HG02678 (cell line): ENCODE measurements around the gene WNT7A.

Experiments used
- ATAC-seq: cut with Tn5 transposase; IDR thresholded peaks from one replicate; pipeline ENCODE4 v1.9.1; 2021; ENCODE audit warnings: mild to moderate bottlenecking, moderate library complexity; ENCODE audit not compliant: unreplicated experiment

The WNT7A gene

GRCh38 chr3:13849018-13849417, 30.9 kb downstream of the WNT7A start:
- no peak for ATAC-seq

- no peak for ATAC-seq
Observed at GRCh38 chr3:13846716-13847570, 32.9 kb downstream of the WNT7A start.

GRCh38 chr3:13846238-13846637, 33.6 kb downstream of the WNT7A start:
- no peak for ATAC-seq

DNA sequence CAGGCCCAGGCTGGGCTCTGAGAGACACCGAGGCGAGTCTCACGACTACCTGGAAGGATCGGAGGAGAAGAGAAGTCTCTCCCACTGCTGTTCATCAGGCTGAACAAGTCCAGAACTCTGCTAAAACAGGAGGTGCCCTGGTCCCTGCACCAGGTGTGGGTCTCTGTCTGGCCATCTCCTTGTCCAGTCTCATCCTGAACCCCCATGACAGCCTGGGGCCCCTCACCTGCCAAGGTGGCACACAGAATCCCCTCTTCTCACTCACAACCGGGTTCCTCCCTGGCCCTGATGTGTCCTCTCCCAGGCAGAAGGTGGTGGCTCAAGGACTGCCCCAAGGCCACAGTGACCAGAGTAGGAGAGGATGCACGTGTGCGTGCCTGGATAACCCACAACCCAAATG, 34.1 kb downstream of the WNT7A start:
- no peak for ATAC-seq

DNA sequence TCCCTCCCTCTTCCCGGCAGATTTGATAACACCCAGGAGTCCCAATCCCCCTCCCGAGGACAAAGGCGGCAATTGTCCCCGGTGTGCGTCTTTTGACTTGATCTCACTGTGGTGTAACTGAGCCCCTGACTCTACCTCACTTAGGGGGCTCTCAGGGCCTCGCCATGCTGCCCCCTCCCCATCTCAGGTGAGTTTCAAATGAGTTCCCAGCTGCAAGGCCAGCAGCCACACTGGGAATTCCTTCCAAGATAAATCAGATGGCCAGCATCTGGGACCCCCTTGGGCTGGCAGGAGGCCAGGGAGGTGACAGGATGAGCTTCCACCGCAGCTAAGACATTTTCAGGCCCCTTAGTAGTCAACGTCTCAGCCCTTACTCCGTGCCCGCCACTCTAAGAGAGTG, 35.0 kb downstream of the WNT7A start:
- ATAC-seq = no peak

DNA sequence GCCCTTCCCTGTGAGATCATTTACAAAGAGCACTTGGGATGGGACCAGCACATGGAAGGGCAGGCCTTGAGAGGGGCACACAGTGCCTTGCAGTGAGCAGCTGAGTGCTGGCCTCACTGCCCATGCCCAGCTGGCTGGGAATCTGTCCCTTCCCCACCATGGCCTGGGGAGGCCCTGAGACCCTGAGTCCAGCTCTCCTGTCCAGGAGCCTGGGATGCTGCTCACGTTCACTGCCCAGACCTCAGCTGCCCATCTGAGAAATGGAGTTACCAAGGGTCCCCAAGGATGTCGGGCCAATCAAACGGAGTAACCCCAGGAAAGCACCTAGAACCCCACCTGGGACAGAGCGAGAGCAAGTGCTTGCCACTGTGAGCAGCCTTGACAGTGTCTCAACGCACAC, 35.6 kb downstream of the WNT7A start:
- ATAC-seq = no peak

DNA sequence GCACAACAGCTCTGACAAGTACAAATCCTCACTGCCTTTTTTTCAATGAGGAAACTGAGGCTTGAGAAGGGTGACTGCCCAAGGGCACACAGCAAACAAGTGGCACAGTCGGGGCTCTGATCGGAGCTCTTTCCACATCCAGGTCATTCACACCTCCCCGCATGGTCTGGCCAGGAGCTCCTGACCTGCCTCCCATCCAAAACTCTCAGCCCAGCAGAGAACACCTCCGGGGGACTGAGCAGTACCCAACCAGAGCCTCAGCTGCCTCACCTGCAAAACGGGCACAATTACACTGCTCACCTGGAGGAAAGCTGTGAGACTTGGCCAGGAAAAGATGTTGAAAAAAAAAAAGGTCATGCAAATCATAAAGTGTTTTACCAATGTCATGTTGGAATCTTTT, 36.5 kb downstream of the WNT7A start:
- ATAC-seq = no peak

DNA sequence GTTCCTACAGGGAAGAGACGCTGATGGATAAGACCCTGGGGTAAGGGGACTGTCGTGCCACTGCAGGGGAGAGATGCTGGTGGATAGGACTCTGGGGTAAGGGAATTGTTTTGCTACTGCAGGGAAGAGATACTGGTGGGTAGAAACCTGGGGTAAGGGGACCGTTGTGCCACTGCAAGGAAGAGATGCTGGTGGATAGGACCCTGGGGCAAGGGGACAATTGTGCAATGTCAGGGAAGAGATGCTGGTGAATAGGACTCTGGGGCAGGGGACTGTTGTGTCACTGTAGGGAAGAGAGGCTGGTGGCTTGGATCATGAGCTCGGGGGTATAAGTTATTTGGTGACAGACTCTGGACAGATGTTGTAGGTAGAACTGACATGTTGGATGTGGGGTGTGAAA, 37.6 kb downstream of the WNT7A start:
- no peak for ATAC-seq

DNA sequence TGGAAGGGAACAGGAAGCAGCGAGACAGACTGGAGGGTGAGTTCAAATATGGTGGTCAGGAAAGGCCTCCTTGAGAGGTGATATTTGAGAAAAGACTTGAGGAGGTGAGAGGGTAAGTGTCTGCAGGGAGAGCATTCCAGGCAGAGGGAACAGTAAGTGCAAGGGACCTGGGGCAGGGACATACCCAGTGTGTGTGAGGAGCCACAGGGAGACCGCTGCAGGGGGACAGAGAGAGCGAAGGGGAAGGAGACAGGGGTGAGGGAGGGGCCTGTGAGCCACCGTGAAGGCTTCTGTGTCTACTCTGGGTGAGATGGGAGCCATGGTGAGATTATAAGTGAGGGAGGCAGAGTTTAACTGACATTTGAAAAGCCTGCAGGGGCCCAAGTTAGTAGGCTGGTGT, 38.0 kb downstream of the WNT7A start:
- no peak for ATAC-seq

DNA sequence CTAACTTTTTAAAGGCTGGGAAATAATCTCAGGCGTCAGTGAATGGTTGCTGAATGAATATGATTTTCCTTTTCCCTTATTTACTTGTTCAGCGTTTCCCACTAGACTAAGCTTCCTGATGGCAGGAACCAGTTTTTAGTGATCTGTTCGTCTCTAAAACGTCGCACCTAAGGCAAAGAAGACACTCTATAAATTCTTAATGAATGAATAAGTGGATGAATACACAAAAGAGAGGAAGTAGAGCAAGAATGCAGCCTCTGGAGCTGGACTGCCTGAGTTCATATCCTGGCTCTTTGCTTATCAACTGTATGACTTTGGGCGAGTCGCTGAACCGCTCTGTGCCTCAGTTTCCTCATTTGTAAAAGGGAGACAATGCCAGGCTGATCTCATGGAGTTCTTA, 38.7 kb downstream of the WNT7A start:
- ATAC-seq = no peak

GRCh38 chr3:13840456-13840855, 39.4 kb downstream of the WNT7A start:
- no peak for ATAC-seq

DNA sequence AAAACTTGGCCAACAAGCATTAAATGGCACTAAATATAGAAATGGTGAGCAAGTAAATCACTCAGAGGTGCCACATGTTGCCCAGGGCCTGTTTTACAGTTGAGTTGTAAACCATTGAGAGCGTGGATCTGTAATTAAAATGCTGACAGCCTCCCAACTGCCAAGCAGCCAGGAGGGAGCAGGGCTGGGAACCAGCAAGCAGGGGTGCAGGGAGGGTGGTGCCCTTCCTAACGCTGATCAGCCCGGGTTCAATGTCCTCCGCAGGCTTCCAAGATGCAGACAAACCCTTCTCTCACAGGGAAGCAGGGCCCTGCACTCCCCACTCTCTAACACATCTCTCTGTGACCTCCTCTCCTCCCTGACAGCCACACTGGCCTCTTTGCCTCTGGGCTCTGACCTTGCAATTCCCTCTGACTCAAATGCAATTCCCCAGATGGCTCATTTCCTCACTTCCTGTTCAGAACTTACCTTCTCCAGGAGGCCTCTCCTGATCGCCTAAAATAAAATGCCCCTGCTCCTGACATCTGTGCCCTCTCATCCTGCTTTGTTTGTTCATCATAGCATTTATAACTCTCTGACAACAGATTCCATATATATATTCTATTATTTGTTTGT, 40.0 kb downstream of the WNT7A start:
- no peak for ATAC-seq

DNA sequence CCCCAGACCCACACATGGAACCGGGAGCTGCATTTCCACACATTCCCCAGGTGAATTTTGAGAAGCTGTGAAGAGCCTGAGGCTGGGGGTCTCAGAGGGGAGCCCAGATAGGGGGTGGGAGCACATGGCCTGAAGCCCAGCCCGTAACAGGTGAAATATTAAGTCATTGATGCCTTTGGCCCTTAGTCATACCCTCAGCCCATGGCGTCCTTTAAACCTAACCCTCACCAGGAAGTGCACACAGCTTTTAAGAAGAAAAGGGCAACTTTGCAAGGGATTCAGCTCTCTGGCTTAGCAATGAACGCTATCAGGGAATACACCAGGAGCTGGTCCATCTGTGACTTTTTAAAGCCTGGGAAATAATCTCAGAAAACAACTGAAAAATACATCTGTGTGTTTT, 40.6 kb downstream of the WNT7A start:
- no peak for ATAC-seq

GRCh38 chr3:13838421-13838820, 41.5 kb downstream of the WNT7A start:
- no peak for ATAC-seq

- ATAC-seq = no peak
Observed at GRCh38 chr3:13837751-13838150, 42.1 kb downstream of the WNT7A start.

GRCh38 chr3:13836658-13837587, 42.9 kb downstream of the WNT7A start:
- no peak for ATAC-seq

GRCh38 chr3:13835246-13835645, 44.6 kb downstream of the WNT7A start:
- ATAC-seq = no peak

- no peak for ATAC-seq
Observed at GRCh38 chr3:13834258-13835035, 45.4 kb downstream of the WNT7A start.

- ATAC-seq = no peak
Observed at GRCh38 chr3:13833506-13834257, 46.2 kb downstream of the WNT7A start.

GRCh38 chr3:13832130-13832529, 47.7 kb downstream of the WNT7A start:
- ATAC-seq = no peak
